Activated CD4-positive, alpha-beta T cell treated with anti-CD3 and anti-CD28 coated beads for 4 hours (primary cell): ENCODE data around the gene NTN1.
"Not testable (repeated sequence)": the region's sequence is repeated elsewhere in the genome, so short reads cannot be mapped to it uniquely, and the experiment has no call there.

Source experiments
- DNase-seq, 2 donors: peaks; one replicate each; pipeline ENCODE4 v3.0.0-alpha.2; 2020

The NTN1 gene

GRCh38 chr17:9021158-9021991, at the start of gene NTN1:
TSS of gene NTN1 (plus strand) at chr17:9021510. CDS start at chr17:9022374, 864 bp downstream.
- DNase-seq, result peak; percentile 57 to 63

- no peak for DNase-seq
These were observed 46.1 kb upstream of the NTN1 start for GRCh38 chr17:8975091-8975725.

- no peak for DNase-seq
These were observed 44.7 kb upstream of the NTN1 start for GRCh38 chr17:8976638-8977037.

GRCh38 chr17:8979715-8980114, 41.6 kb upstream of the NTN1 start:
- DNase-seq, result no peak

- no peak for DNase-seq
These were observed 39.9 kb upstream of the NTN1 start for GRCh38 chr17:8981443-8981842.

GRCh38 chr17:8984225-8984624, 37.1 kb upstream of the NTN1 start:
- DNase-seq, result not testable (repeated sequence)

- DNase-seq, result no peak
These were observed 36.1 kb upstream of the NTN1 start for GRCh38 chr17:8985054-8985701.

GRCh38 chr17:8986295-8986694, 35.0 kb upstream of the NTN1 start:
- no peak for DNase-seq

GRCh38 chr17:8988263-8988935, 32.9 kb upstream of the NTN1 start:
- not testable (repeated sequence) for DNase-seq

GRCh38 chr17:8991514-8992285, 29.6 kb upstream of the NTN1 start:
- peak; percentile 55 to 77 for DNase-seq

- peak; percentile 40 to 69 for DNase-seq
These were observed 27.0 kb upstream of the NTN1 start for GRCh38 chr17:8994319-8994718.

- DNase-seq, result no peak
These were observed 25.6 kb upstream of the NTN1 start for GRCh38 chr17:8995711-8996110.

GRCh38 chr17:8997994-8998628, 23.2 kb upstream of the NTN1 start:
- peak; percentile 72 to 80 for DNase-seq

- DNase-seq, result no peak
These were observed 19.8 kb upstream of the NTN1 start for GRCh38 chr17:9001559-9001958.

GRCh38 chr17:9002227-9002605, 19.1 kb upstream of the NTN1 start:
- no peak for DNase-seq

- DNase-seq, result peak in 1 of 2 donors; percentile 20
These were observed 18.5 kb upstream of the NTN1 start for GRCh38 chr17:9002606-9003354.

GRCh38 chr17:9003355-9004131, 17.8 kb upstream of the NTN1 start:
- no peak for DNase-seq

- no peak for DNase-seq
These were observed 17.0 kb upstream of the NTN1 start for GRCh38 chr17:9004132-9004960.

- DNase-seq, result no peak
These were observed 16.4 kb upstream of the NTN1 start for GRCh38 chr17:9004961-9005285.
